Right ventricle myocardium inferior (tissue), 1 donor: ENCODE data around the gene ANKRD60. TPM values are rescaled to one million over a fixed set of nuclear protein-coding genes. Genes with fewer than 3 reads are reported as not detected.

Experiments used
- ATAC-seq: fragments of 200-7000 bp; cut with Tn5 transposase; one replicate; pipeline ENCODE4 v1.9.1; 2020; ENCODE audit warnings: mild to moderate bottlenecking, moderate library complexity
- DNase-seq: peaks from one replicate; pipeline ENCODE4 v3.0.0; 2021; ENCODE audit errors: missing footprints
- intact Hi-C: fragments of 100-400 bp; cut with DNase I; formaldehyde crosslinking; loops from one replicate; pipeline ENCODE4 v1.11.0; 2022
- total RNA-seq: library from RNA; stranded (reverse); fragmentation: NEBNext Ultra II Directional; extraction: Animal tissue kit (Norgen Biotek cat#: 25700); gene quantifications from one replicate; pipeline ENCODE4 v1.2.1, GENCODE V29; 2021
- donor health status: DM: no; HTN: yes; CAD: no; lungs with severe emphysema.

Gene ANKRD60
- total RNA-seq, 1 donor from 2014 or later = not detected

GRCh38 chr20:58202044-58202443 is 26.4 kb downstream of the ANKRD60 start:
- intact Hi-C loops = no loop called here
- DNase-seq (no peak), ATAC-seq (no peak)

GRCh38 chr20:58201616-58202015 is 26.8 kb downstream of the ANKRD60 start:
- intact Hi-C loops = no loop called here
- no peak for ATAC-seq
- DNase-seq = no peak

DNA sequence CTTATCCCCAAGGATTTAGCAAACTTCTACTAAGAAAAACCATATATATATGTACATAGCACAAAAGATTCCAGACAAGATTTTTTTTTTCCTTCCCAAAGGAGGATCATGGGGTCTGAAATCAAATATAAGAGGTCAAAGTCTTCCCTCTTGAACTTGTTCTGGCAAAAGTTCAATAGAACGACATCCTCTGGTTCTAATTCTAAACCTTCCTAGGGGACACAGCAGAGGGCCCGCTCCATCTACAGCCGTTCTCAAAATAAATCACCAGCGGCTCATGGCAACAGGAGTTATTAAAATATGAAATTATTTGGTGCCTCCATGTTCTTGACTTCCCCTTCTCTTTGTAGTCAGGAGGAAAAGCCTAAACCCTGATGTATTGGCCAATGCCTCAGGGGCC is 29.0 kb downstream of the ANKRD60 start:
- intact Hi-C loops = no loop called here
- ATAC-seq (no peak), DNase-seq (no peak)

DNA sequence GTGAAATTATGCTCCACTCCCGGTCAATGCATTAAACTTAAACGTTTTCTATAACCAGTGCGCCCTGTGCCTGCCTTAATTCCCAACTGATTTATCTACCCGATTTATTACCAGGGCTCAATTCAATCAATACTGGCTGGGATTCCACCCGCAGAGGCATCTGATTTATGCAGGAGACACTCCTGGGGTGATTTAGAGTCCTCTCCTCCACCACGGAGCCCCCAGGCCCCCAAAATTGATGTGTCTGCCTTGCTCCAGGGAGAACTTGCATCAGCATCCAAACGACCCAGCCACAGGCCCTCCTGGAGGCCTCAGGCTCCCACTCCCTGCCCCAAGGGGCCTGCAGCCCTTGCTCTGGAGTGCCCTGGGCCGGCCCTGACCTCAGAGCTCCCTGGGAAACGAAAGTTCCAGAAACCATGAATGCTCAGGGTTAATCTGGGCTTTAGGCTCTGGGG is 29.5 kb downstream of the ANKRD60 start:
- ATAC-seq (peak; percentile 56), DNase-seq (no peak)
- intact Hi-C loops = no loop called here

DNA sequence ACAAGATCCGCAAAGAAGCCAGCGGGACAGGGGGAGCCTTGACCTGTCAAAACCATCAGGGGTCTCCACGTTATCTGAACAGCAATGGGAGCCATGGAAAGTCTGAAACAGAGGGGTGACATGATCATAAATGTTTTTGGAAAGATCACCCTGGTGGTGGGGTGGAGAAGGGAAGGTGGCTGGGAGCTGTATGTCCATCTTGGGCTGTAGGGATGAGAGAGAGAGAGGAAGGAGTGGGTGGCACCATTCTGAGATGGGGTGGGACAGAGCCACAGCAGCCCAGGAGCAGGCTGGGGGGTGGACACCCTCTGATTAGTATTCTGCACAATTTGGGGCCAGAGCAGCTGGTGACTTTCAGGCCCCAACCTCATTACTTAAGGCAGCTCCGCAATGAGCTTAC is 30.1 kb downstream of the ANKRD60 start:
- ATAC-seq (no peak), DNase-seq (no peak)
- intact Hi-C loops = no loop called here

- intact Hi-C loops = no loop called here
- DNase-seq (no peak), ATAC-seq (no peak)
These were observed 31.3 kb downstream of the ANKRD60 start for GRCh38 chr20:58197185-58197469.

DNA sequence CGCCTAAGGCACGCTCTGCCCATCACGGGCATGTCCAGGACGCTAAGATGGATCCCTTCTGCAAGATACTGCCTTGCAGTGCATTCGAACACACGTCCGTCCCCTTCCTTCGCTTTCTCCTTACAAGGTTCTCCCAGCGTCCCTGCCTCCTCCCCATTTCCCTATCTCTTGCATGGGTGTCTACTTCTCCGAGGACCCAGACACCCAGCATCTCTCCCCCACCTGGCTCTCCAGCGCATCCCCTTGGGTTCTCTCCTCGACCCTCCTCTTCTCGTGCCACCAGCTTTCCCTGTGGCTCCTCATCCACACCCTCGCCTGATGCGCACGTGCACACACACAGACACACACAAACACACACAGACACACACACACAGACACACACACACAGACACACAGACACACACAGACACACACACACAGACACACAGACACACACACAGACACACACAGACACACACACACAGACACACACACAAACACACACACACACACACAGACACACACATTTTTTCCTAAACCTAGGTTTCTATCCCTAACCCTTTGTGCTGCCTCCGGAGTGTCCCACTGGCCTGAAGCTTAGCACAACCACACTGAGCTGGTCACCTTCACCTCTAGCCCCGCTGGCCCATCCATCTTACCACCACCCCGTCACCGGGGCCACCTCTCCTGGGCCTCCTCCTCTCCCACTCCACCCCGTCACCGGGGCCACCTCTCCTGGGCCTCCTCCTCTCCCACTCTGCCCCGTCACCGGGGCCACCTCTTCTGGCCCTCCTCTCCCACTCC is 31.9 kb downstream of the ANKRD60 start:
- DNase-seq = no peak
- intact Hi-C loops = no loop called here

GRCh38 chr20:58195047-58195446 is 33.4 kb downstream of the ANKRD60 start:
- intact Hi-C loops = no loop called here
- no peak for ATAC-seq
- no peak for DNase-seq

More for the DNA sequence above, 31.9 kb downstream of the ANKRD60 start:
- ATAC-seq = no peak

- DNase-seq = no peak
- intact Hi-C loops = no loop called here
- ATAC-seq = no peak
These were observed 34.2 kb downstream of the ANKRD60 start for GRCh38 chr20:58194175-58194791.

DNA sequence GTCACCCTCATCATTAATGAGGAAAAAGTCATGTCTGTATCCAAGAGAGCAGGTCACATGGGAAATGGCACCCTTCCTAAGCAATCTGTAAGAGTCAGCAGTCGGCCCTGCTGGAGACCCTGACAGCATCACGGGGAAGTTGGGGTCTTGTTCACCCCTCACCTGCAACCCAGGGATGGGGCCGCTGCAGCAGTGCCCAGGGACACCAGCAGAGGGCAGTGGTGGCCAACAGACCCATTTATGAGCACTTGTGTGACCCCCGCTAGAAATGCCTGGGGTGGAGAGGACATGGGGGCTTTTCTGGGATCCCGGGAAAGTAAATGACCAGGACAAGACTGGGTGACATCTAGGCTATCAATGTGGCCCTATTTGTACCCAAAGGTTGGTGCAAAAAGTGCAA is 35.9 kb downstream of the ANKRD60 start:
- ATAC-seq (no peak), DNase-seq (no peak)
- intact Hi-C loops = no loop called here

- no peak for DNase-seq
- intact Hi-C loops = no loop called here
- no peak for ATAC-seq
These were observed 36.4 kb downstream of the ANKRD60 start for GRCh38 chr20:58192065-58192464.

GRCh38 chr20:58188527-58188926 is 39.9 kb downstream of the ANKRD60 start:
- intact Hi-C loops = no loop called here
- ATAC-seq (no peak), DNase-seq (no peak)

DNA sequence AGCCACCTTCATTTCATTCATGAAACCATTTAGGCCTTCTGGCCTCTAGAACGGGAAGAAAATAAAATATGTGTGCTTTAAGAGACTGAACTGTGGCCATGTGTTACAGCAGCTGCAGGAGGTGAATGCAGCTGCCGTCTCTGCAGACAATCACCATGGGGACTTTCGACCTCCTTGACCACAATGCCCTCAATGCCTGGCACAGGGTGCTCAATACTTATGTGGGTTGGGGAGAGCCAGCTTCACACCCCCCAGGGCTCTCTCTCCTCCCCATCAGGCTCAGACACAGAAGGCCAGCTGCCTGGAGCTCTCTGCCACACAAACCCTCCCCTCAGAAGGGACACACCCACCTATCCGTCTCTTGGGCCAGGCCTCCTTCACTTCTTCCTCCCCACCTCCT is 43.5 kb downstream of the ANKRD60 start:
- intact Hi-C loops = no loop called here
- no peak for DNase-seq
- ATAC-seq = no peak

DNA sequence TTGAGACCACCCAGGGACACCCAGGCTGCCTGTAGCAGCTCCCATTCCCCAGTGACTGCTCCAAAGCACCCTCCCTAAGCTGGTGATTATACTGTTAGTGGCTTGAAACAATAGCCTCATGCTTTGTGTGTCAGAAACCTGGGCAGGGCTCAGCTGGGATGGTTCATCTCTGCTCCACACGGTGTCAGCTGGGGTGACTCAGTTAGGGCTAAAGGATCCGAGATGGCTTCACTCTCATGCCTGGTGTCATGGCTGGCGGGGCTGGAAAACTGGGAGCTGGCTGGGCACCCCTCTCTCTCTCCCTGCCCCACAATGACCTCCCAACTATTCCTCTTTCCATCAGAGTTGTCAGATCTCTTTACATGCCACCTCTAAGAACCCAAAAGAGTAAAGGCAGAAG is 44.4 kb downstream of the ANKRD60 start:
- ATAC-seq (no peak), DNase-seq (no peak)
- intact Hi-C loops = no loop called here

DNA sequence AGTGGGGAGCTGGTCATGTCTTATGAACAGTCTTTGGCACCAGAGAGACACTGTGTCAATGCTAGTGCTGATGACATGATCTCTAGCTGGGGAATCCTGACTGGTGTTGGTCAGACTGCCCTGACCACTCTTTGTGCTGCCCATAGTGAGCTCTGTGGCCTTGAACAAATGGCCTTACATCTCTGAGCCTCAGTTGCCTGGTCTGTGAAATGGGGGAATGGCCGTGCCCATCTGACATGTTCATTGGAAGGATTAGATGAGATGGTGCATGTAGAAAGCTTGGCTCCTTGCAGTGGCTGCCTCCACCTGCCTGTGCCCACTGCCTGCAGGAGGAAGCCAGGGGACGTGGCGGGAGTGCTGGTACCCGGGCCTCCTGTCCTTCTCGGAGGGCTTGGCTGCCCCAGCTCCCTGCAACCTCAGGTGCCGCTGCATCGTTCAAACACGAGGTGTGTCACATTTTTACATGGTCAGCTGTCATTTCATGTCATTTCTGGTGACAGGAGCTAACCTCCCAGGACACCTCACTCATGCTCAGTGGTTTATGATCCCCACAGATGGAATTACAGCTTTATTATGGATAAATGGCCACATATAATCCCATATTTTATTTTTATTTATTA is 45.8 kb downstream of the ANKRD60 start:
- ATAC-seq = no peak
- intact Hi-C loops = no loop called here

GRCh38 chr20:58179432-58180099 is 48.9 kb downstream of the ANKRD60 start:
- peak; percentile 74 for ATAC-seq
- intact Hi-C loops = loop anchor here (1.0 to 10.0 kb wide), 3 partner anchors 305 to 585 kb away; no protein-coding TSS in a partner anchor
- DNase-seq = peak; percentile 77

More for the DNA sequence above, 45.8 kb downstream of the ANKRD60 start:
- DNase-seq = no peak

GRCh38 chr20:58179083-58179431 is 49.4 kb downstream of the ANKRD60 start:
- no peak for DNase-seq
- intact Hi-C loops = loop anchor here (1.0 to 10.0 kb wide), 3 partner anchors 304 to 584 kb away; no protein-coding TSS in a partner anchor

GRCh38 chr20:58177799-58178198 is 50.7 kb downstream of the ANKRD60 start:
- intact Hi-C loops = loop anchor here (10.0 kb wide), 2 partner anchors 303 to 583 kb away; no protein-coding TSS in a partner anchor
- no peak for DNase-seq
- ATAC-seq = no peak

More at GRCh38 chr20:58179083-58179431, 49.4 kb downstream of the ANKRD60 start:
- no peak for ATAC-seq

GRCh38 chr20:58175836-58176235 is 52.6 kb downstream of the ANKRD60 start:
- DNase-seq (no peak), ATAC-seq (no peak)
- intact Hi-C loops = loop anchor here (10.0 kb wide), 2 partner anchors 301 to 581 kb away; no protein-coding TSS in a partner anchor
